ENCODE results near the gene TRIP6.
"Not testable (repeated sequence)": the region's sequence is repeated elsewhere in the genome, so short reads cannot be mapped to it uniquely, and the experiment has no call there.

Gene TRIP6

GRCh38 chr7:100919779-100920437 is 52.7 kb downstream of the TRIP6 start:
- not testable (repeated sequence) for DNase-seq

GRCh38 chr7:100921039-100921438 is 53.9 kb downstream of the TRIP6 start:
- no peak for DNase-seq
